IPS-NIHi7 (cell line): ENCODE data around the gene POU2F3.

Source experiments
- DNase-seq: peaks from one replicate; pipeline ENCODE4 v3.0.0; 2012; ENCODE audit warnings: mixed read lengths; ENCODE audit errors: extremely low spot score

POU2F3 gene

DNA sequence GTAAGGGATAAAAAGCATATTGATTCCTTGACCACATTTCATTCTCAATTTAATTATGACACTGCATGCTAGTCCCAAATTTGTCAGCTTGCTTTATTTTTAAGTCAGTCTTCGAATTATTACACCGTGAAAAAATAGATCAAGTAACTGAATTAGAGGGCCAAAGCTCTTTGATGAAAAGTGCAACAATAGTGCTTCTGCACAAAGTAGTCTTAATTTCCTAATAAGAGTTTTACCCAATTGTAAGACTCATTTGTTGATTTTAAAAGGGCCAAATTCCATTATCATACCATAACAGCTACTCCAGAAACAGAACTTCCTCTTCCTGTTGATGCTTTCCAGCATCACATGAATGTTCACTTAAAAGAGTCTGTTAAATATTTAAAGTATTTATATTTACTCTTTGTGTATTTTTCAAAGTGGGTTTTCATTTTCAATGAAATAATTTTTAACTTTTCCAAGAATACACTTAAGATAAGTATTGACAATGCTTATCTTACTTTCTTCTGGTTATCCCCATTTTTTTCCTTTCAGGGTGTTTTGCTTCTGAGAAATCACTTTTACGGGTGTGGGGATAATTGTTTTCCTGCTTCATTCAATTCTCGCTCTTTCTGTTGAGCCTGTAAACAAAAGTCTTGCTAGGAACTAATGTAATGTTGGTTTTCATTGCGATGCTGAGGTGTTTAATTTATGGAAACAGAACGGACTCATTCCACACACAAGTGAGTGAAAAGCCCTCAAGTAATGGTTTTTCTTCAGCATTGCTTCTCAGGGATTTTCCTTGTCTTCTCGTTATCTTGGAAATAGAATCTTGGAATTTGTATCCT is 98.4 kb downstream of the POU2F3 start:
- no peak for DNase-seq

DNA sequence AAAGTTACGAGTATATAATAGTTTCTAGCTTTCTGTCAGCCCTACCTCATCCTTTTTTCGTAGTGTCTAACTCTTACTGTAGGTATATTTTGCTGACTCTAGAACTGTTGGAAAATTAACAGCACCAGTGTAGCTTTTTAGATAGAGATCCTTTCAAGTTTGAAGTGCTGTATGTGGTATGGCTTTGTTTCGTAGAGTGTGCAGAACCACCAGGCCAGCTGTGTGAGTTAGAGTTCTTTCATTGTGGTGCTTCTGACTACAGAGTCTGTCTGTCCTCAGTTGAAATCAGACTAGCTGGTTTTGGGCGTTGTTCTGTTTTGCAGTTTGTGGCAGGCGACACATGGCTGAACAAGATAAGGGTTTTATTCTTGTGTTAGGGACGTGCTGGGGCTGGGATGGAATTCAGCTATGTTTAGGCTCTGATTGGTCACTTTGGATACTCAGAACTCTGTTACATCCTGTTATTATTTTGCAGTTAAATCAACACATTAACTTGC is 99.5 kb downstream of the POU2F3 start:
- no peak for DNase-seq

DNA sequence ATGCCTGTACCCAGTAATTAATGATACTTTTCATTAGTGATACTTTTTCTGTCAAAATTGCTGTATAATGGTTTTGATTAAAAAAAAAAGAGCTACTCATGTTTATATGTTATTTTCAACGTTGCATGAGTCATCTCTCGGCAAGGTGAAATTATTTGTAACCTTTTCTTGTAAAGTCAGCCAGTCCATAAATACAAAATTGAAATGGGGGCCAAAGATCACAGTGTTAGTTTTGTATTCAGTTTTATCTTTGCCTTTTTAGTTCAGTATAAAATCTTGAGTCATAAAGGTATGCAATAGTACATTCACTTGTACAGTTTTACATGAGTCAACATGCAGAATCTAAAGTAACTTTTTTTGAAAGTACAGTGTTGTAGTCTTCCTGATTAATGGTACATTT is 100.6 kb downstream of the POU2F3 start:
- DNase-seq, result no peak

DNA sequence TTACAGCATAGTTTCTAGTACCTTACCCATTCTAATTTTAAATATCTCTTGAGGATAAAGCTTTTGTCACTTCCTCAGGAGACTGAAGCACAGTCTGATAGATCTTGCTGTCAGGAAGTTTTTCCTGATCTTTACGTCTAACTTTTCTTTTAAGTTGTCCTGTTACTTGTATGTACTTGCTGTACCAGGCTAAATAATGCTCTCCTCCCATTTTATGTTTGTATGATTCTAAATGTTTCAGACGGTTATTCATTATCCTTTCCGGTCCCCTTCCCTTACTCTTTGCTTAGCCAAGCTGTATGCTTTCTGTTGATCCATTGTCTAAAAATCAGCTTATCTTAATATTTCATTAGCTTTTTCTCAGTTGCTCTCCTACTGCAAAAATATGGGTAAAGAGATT is 102.3 kb downstream of the POU2F3 start:
- no peak for DNase-seq

DNA sequence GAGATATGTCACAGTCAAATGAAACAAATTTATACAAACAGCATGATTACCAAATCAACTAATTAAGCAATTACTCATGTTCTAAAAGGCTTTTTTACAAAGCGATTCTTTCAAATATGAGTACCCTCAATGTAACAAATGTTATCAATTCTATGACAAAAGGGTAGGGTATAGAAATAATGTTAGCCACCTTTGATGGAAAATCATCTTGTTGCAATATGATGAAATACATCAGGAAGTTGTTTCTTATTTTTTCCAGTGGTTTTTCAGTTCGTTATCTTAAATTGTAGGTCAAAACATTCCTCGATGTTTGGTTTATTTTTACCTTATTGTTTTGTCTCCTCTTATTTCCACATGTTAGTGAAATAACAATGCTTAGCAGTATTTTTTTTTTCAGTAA is 102.7 kb downstream of the POU2F3 start:
- DNase-seq, result no peak

DNA sequence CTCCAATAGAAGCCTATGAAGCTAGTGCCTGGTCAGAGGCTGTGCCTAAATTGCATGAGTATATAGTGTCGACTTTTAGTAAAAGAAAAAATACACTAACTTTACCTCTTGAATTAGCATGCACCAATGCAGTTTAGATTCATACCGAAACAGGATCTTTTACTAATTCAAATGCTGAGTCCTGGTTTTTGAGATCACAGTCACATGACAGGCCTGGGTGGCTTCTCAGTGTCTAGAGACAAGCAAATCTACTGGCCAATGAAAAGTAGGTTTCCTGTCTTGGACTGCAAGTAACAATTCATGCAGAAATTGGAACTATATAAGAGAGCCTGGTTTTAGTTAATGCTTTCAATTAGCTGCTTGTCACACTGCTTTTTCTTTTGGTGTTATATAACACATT is 103.5 kb downstream of the POU2F3 start:
- DNase-seq, result no peak

DNA sequence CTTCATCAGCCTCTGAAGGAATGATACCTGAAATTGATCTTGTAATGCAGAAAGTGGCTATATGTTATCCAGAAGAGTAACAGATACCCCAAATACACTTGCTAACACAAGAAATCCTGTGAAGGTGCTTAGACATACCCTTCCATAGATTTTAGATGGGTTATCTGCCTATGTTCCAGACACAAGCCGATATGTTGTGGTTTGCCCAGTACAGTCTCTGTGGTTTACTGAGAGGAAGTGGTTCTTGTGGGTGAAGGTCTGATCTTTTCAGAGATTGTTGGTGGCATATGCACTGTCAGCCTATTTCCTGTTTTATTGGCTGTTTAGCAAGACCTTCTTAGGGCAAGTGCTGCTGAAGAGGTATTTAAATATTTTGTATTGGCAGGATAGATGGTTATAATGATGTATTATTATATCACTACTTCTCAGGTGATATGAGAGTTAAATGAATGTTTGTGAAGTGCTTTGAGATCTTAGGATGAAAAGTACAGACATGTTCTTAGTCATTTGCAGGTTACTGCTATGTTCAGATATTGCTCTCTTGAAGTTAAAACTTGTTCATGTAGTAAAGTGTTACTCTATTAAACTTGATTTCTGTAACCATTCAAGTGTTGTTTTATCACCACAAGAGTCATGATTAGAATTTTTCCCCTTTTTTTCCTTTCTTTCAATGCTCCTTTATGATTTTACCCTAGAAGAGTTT is 104.5 kb downstream of the POU2F3 start:
- no peak for DNase-seq

DNA sequence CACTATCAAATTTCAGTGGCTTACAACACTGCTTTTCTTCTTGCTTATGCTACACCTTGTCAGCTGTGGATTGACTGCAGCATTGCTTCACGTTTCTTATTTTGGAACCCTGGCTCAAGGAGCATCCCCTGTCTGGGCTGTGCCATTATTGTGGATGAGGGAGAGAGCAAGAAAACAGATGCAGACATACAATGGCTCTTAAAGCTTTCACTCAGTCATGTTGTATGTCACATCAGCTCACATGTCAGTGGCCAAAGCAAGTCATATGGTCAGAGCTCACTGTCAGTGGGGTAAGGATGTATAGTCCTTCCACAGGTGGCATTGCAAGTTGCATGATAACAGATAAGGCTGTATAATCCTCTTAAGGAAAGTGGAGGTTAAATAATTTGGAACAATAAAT is 106.3 kb downstream of the POU2F3 start:
- no peak for DNase-seq

DNA sequence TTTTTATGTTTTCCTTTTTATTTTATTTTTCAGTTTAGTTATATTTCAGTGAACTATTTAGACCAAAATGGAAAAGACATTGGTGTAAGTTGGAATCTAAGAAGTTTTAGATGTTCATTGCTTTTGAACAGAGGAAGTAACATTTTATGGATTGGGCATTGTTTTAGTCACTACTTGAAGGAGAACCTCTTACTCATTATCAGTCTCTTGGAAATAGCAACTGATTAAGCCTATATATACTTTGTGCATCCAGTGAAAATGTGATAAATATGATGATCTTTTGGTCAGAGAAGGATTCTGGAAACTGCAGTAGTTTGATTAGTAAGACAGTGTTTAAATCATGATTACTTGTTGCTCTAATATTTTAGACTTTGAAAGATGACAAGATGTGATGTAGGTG is 110.7 kb downstream of the POU2F3 start:
- DNase-seq, result no peak

DNA sequence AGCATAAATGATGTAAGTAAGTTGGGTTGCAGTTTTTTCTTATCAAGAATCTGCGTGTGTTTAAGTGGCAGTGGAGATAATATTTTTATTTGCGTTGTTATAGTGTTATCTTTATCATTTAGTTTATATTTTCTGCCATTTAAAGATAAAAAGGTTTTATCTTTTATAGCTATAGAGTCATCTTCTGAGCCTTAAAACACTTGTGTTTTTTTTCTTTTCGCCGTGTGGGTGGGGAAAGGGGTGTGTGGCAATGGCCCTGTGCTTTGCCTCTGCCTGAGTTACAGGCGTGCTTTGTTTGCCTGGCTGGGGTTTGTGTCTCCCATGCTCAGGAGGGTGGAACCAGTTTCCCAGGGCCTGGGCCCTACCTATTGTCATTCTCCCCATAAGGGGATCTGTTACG is 112.5 kb downstream of the POU2F3 start:
- peak; percentile 12 for DNase-seq

DNA sequence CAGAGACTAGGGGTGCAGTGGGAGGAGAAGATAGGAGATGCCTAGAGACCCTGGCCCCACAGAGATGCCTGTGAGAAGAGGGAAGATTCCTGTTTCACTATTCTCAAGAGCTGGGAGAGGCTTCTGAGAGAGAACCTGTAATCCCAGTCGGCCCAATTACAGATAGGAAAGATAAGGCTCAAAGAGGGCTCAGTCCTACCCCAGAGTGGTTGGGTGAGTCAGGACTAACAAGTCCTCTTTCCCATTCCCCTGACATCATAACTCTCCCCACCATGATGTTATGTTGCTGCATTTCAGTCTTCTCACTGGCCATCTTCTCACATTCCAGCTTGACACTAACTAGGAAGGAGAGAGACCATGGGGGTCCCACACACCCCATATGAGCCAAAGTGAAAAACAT is 114.1 kb downstream of the POU2F3 start:
- DNase-seq, result peak; percentile 14

DNA sequence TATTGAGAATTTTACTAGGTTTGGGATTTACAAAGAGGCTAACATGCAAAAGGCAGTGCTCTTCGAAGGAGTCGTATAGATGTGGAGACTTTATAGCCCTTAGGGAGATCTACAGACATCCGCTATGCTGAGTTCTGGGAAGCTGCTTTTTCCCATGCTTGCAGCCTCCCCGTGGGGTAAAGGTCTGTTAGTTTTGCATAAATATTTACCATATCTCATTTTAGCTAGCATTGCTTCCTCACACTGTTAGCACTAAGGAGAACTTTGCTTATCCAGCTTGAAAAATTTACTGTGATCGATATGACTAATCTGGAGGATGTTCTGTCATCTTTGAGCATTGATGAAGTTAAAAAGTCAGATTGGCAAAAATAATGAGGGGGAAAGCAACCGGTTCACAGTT is 114.8 kb downstream of the POU2F3 start:
- DNase-seq, result no peak

DNA sequence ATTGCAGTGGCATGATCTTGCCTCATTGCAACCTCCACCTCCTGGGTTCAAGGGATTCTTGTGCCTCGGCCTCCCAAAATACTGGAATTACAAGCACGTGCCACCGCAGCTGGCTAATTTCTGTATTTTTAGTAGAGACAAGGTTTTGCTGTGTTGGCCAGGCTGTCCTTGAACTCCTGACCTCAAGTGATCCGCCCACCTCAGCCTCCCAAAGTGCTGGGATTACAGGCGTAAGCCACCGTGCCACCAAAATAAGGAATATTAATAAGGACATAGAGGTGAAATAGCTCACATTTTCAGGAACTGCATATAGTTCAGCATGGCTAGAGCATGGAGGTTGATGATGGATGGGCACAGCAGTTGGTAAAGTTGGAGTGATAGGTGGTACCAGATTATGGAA is 117.7 kb downstream of the POU2F3 start:
- no peak for DNase-seq

DNA sequence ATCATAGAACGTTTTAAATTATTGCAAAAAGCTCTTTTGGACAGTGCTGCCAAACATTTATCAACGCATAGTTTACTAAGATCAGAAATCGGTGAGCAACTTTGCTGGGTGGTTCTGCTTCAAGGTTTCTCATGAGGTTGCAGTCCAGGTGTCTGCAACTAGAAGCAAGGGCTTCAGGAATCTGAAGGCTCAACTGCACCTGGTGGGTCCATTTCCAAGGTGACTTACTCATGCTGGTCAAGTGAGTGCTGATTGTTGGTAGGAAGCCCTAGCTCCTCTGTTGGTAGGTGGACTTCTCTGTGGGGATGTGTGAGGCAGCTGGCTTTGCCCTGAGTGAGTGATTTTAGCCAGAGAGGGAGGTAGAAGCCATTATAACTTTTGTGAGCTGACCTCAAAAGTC is 118.8 kb downstream of the POU2F3 start:
- no peak for DNase-seq

DNA sequence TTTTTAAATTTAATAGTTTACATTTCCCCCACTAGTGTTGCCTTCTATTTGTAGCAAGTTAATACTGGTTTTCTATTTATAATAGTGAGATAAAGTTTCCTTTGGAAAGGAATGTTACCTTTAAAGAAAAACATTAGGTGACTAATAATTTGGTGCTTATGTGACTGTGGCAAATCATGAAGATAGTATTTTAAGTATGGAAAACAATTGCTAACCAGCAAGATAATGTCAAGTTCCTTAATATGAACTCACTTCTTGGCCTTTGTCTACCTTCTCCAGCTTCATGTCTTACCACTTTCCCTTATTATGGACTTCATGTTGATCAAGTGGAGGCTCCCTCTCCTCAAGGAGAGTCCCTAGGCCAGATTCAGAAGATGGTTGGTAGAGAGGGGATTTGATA is 123.5 kb downstream of the POU2F3 start:
- no peak for DNase-seq

DNA sequence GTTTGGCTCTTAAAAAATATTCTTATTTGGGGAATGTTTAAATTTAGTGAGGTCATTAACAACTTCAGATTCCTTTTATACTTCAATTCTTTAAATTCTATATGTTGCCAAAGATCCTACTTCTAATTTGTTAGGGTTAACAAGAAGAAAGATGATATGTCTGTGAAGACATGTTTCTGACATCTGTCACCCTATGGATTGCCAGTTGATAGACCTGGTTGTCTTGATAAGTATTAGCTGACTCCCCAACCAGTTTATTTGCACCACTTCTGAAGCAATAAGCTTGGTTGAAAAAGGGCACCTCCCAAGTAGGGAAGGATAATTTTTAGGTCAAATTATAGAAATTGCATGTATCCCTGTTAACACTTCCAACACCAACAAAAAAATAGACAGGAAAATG is 125.6 kb downstream of the POU2F3 start:
- DNase-seq, result no peak
